HL-60 (cell line): ENCODE measurements around the gene SDK1.

Experiments
- DNase-seq, 2 experiments: peaks; one replicate each; pipeline ENCODE4 v3.0.0-alpha.2; 2010 to 2020; ENCODE audit warnings: low read depth in 1 of 2, low spot score in 1 of 2
- H3K27ac ChIP-seq: fragments of 250-450 bp; sonication (Bioruptor Pico); replicated peaks from 2 replicates; pipeline ENCODE4 v1.5.1; 2020; ENCODE audit warnings: mild to moderate bottlenecking, moderate library complexity
- H3K27me3 ChIP-seq: fragments of 250-450 bp; sonication (Bioruptor Pico); 2 replicates; pipeline ENCODE4 v1.5.1; 2021; ENCODE audit warnings: mild to moderate bottlenecking, moderate library complexity; ENCODE audit not compliant: insufficient read depth, poor library complexity, severe bottlenecking
- H3K4me3 ChIP-seq: replicated peaks from 2 replicates; pipeline ENCODE4 v1.5.1; 2011; ENCODE audit warnings: mild to moderate bottlenecking, control low read depth, low read length; ENCODE audit not compliant: insufficient read depth
- GABPA ChIP-seq: IDR thresholded peaks from 2 replicates; pipeline ENCODE4 v1.6.1; 2012; ENCODE audit warnings: low read depth
- POLR2AphosphoS5 ChIP-seq: IDR thresholded peaks from 2 replicates; pipeline ENCODE4 v1.6.1; 2012; ENCODE audit warnings: low read depth
- SPI1 ChIP-seq: IDR thresholded peaks from 2 replicates; pipeline ENCODE4 v1.6.1; 2012; ENCODE audit warnings: low read depth, mild to moderate bottlenecking, borderline replicate concordance
- TF ChIP-seq, protein P1 (sequence below): IDR thresholded peaks from one replicate; pipeline ENCODE4 v1.5.1; 2011; ENCODE audit warnings: low read length, control low read depth, inconsistent platforms; ENCODE audit not compliant: insufficient read depth
- TF ChIP-seq, protein P2 (sequence below): IDR thresholded peaks from 2 replicates; pipeline ENCODE4 v1.6.1; 2012; ENCODE audit warnings: low read depth; ENCODE audit not compliant: insufficient replicate concordance

The SDK1 gene

DNA sequence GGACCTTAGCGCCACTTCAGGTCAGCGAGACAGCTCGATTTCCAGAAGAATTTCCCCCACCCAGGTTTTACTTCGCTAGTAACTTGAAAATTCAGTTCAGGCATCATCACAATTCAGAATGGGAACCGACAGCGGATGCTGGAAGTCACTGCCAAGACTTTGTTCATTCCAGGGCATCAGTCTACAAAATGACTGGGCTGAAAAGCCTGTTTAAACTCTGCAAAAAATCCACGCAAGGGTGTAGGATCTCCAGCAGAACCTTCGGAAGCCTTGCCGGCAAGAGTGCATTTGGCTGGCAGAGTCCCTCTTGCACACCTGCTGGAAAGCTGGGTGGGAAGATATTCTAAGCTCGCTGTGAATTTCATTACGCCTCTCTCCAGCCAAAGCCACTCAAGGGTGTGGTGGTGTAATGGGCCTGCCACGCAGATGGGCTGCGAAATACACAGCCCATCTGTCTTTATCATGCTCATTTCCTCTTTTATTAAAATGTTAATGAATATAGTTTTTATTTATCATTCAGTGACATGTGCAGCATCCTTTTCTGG, 709.1 kb downstream of the SDK1 start:
- no peaks in the 10 kb centered on the region for H3K27me3 ChIP-seq
- H3K4me3 ChIP-seq: no peak overlapping the region
- no peak for DNase-seq
- no peak for TF ChIP-seq POLR2AphosphoS5
- no peak for TF ChIP-seq SPI1
- TF ChIP-seq GABPA: no peak
- TF ChIP-seq, protein P1, sequence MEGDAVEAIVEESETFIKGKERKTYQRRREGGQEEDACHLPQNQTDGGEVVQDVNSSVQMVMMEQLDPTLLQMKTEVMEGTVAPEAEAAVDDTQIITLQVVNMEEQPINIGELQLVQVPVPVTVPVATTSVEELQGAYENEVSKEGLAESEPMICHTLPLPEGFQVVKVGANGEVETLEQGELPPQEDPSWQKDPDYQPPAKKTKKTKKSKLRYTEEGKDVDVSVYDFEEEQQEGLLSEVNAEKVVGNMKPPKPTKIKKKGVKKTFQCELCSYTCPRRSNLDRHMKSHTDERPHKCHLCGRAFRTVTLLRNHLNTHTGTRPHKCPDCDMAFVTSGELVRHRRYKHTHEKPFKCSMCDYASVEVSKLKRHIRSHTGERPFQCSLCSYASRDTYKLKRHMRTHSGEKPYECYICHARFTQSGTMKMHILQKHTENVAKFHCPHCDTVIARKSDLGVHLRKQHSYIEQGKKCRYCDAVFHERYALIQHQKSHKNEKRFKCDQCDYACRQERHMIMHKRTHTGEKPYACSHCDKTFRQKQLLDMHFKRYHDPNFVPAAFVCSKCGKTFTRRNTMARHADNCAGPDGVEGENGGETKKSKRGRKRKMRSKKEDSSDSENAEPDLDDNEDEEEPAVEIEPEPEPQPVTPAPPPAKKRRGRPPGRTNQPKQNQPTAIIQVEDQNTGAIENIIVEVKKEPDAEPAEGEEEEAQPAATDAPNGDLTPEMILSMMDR: no peak
- TF ChIP-seq, protein P2, sequence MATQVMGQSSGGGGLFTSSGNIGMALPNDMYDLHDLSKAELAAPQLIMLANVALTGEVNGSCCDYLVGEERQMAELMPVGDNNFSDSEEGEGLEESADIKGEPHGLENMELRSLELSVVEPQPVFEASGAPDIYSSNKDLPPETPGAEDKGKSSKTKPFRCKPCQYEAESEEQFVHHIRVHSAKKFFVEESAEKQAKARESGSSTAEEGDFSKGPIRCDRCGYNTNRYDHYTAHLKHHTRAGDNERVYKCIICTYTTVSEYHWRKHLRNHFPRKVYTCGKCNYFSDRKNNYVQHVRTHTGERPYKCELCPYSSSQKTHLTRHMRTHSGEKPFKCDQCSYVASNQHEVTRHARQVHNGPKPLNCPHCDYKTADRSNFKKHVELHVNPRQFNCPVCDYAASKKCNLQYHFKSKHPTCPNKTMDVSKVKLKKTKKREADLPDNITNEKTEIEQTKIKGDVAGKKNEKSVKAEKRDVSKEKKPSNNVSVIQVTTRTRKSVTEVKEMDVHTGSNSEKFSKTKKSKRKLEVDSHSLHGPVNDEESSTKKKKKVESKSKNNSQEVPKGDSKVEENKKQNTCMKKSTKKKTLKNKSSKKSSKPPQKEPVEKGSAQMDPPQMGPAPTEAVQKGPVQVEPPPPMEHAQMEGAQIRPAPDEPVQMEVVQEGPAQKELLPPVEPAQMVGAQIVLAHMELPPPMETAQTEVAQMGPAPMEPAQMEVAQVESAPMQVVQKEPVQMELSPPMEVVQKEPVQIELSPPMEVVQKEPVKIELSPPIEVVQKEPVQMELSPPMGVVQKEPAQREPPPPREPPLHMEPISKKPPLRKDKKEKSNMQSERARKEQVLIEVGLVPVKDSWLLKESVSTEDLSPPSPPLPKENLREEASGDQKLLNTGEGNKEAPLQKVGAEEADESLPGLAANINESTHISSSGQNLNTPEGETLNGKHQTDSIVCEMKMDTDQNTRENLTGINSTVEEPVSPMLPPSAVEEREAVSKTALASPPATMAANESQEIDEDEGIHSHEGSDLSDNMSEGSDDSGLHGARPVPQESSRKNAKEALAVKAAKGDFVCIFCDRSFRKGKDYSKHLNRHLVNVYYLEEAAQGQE: no peak
- H3K27ac ChIP-seq: no peak overlapping the region

DNA sequence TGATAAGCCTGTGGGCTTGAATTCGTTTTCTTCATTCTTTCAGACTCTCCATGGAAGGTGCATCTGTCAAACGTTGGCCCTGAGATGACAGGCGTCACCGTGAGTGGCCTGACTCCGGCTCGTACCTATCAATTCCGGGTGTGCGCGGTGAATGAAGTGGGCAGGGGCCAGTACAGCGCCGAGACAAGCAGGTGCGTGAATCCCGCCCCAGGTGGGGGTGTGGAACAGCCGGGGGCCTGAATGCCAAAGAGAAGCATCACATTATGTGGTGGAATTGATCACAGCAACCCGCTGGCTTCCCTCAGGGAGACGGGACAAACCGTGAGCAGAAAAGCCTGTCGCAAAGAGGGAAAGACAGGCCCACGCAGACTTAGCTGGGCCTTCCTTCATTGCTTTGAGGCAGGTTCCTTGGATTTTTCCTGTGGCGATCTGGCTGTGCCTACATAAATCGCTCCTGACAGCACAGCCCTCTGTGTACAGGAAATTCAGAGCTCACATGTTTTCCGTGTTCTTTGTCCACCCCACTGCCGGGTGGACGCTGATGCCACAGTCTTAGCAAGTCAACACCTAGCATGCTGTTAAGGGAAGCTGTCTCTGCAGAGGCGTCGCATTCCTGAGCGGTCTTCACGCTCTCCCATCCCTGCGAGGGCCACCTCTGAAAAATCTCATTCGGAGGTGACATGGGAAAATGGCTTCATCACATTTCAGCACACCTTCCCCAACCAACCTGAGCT, 710.0 kb downstream of the SDK1 start:
- no peaks in the 10 kb centered on the region for H3K27me3 ChIP-seq
- no peak overlapping the region for H3K4me3 ChIP-seq
- no peak for DNase-seq
- TF ChIP-seq SPI1: no peak
- no peak overlapping the region for H3K27ac ChIP-seq

DNA sequence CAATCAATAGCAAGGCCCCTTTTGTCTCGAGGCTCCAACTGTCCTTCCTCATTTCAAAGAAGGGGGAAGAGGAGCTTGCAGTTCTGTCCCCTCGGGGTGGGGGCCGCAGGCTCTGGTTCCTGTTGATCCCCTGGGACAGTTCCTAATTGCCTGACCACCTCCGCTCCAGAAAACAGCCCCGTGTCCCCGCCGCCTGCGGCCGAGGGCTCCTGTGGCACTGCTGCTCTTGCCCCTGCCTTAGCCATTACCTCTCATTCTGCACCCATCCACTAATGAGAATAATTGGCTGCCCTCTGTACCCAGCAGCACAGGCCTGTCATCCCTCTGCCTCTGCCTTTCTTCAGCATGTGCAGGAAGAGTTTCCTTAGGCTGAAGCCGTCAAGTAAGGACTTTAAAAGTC, 712.7 kb downstream of the SDK1 start:
- Histone ChIP-seq H3K27ac (no peak overlapping the region), H3K27me3 (no peaks in the 10 kb centered on the region), H3K4me3 (no peak overlapping the region)
- TF ChIP-seq, protein P1: no peak
- TF ChIP-seq POLR2AphosphoS5 (no peak), SPI1 (no peak), GABPA (no peak)
- TF ChIP-seq, protein P2: no peak
- DNase-seq: no peak

DNA sequence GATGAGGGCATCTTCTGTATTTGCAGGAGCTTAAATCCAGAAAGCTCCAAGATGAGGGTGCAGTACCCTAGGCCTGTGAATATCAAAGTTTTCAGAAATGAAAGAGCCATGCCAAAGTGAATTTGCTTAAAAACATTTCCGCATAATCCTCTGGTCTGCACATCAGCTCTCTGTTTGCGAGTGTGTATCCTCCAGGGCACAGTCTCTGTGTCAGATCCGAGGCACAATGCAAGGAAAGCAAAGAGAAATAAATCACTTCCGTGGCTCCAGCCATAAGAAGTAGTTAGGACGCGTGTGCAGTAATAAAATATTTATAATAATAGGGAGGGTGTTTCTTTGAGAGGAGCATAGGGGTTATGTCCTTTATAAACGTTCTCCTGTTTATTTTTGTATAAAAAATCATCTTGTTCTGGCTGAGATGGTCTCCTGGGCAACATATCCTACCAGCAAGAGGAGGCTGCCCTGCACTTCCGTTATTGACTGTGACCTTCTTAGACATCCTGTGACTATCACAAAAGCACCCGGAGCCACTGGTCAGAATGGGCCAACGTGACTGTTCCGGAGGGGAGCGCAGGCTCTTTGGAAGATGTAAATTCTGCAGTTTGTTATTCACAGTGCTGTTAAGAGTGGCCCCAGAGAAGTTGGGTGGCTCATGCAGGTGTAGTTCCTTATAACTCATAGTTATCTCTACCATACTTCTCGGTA, 713.4 kb downstream of the SDK1 start:
- Histone ChIP-seq H3K4me3 (no peak overlapping the region), H3K27me3 (no peaks in the 10 kb centered on the region), H3K27ac (no peak overlapping the region)
- TF ChIP-seq, protein P1: no peak
- no peak for TF ChIP-seq POLR2AphosphoS5
- no peak for TF ChIP-seq GABPA
- TF ChIP-seq, protein P2: no peak
- no peak for TF ChIP-seq SPI1
- DNase-seq: no peak
